ENCODE results near the gene SV2C.
"Not testable (repeated sequence)": the region's sequence is repeated elsewhere in the genome, so short reads cannot be mapped to it uniquely, and the experiment has no call there.

Gene SV2C

GRCh38 chr5:76305269-76305668 lies 222.1 kb downstream of the SV2C start:
- no peak for DNase-seq

GRCh38 chr5:76305775-76306174 lies 222.6 kb downstream of the SV2C start:
- peak; percentile 5 for DNase-seq

- no peak for DNase-seq
Measured at GRCh38 chr5:76310208-76310607, 227.0 kb downstream of the SV2C start.

- no peak for DNase-seq
Measured at GRCh38 chr5:76312783-76313182, 229.6 kb downstream of the SV2C start.

- no peak for DNase-seq
Measured at GRCh38 chr5:76314643-76315042, 231.5 kb downstream of the SV2C start.

GRCh38 chr5:76319673-76320072 lies 236.5 kb downstream of the SV2C start:
- DNase-seq = no peak

GRCh38 chr5:76323494-76323893 lies 240.3 kb downstream of the SV2C start:
- not testable (repeated sequence) for DNase-seq

- DNase-seq = no peak
Measured at GRCh38 chr5:76325326-76325725, 242.1 kb downstream of the SV2C start.

GRCh38 chr5:76325876-76326491 lies 242.8 kb downstream of the SV2C start:
- no peak for DNase-seq

- DNase-seq = no peak
Measured at GRCh38 chr5:76326577-76327302, 243.6 kb downstream of the SV2C start.

GRCh38 chr5:76329346-76329745 lies 246.2 kb downstream of the SV2C start:
- no peak for DNase-seq

- DNase-seq = no peak
Measured at GRCh38 chr5:76331126-76331525, 247.9 kb downstream of the SV2C start.

GRCh38 chr5:76332102-76332501 lies 248.9 kb downstream of the SV2C start:
- no peak for DNase-seq

- DNase-seq = no peak
Measured at GRCh38 chr5:76332611-76333205, 249.5 kb downstream of the SV2C start.

GRCh38 chr5:76333571-76333970 lies 250.4 kb downstream of the SV2C start:
- no peak for DNase-seq

- DNase-seq = no peak
Measured at GRCh38 chr5:76334574-76334973, 251.4 kb downstream of the SV2C start.

- not testable (repeated sequence) for DNase-seq
Measured at GRCh38 chr5:76335451-76335850, 252.3 kb downstream of the SV2C start.

- DNase-seq = not testable (repeated sequence)
Measured at GRCh38 chr5:76336253-76336809, 253.1 kb downstream of the SV2C start.

- DNase-seq = peak; percentile 72
Measured at GRCh38 chr5:76337953-76338451, 254.8 kb downstream of the SV2C start.

GRCh38 chr5:76339919-76340318 lies 256.7 kb downstream of the SV2C start:
- no peak for DNase-seq

- no peak for DNase-seq
Measured at GRCh38 chr5:76341651-76342334, 258.6 kb downstream of the SV2C start.

GRCh38 chr5:76342474-76342873 lies 259.3 kb downstream of the SV2C start:
- DNase-seq = no peak

- DNase-seq = no peak
Measured at GRCh38 chr5:76345582-76345981, 262.4 kb downstream of the SV2C start.

All from fibroblast of skin of abdomen (primary cell).